ENCODE data around the gene RAB36.

The RAB36 gene

DNA sequence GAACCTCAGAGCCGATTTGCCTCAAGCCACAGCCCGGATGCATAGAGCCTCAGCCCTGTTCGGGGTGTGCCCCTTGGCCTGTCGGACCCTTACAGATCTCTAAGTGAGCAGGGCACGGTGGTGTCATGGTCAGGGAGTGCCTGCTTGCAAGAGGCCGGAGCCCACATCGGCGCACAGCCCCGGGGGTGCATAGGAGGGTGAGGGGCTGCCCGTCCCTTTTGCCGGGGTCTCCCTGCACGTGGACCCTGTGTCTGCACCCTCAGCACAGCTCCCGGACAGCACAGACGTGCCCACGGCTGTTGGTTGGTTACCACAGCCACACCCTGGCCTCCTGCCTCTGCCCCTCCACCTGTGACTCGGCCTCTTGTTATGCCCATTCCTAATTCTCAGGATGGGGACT lies 6.5 kb downstream of the RAB36 start:
- H3K27ac ChIP-seq: no peak overlapping the region
- no peak for TF ChIP-seq ZFX (IDR thresholded peaks at IDR 0.05; ENCODE audit: borderline replicate concordance)
- TF ChIP-seq, protein P1, sequence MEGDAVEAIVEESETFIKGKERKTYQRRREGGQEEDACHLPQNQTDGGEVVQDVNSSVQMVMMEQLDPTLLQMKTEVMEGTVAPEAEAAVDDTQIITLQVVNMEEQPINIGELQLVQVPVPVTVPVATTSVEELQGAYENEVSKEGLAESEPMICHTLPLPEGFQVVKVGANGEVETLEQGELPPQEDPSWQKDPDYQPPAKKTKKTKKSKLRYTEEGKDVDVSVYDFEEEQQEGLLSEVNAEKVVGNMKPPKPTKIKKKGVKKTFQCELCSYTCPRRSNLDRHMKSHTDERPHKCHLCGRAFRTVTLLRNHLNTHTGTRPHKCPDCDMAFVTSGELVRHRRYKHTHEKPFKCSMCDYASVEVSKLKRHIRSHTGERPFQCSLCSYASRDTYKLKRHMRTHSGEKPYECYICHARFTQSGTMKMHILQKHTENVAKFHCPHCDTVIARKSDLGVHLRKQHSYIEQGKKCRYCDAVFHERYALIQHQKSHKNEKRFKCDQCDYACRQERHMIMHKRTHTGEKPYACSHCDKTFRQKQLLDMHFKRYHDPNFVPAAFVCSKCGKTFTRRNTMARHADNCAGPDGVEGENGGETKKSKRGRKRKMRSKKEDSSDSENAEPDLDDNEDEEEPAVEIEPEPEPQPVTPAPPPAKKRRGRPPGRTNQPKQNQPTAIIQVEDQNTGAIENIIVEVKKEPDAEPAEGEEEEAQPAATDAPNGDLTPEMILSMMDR (IDR thresholded peaks at IDR 0.05): no peak

- no peak overlapping the region for H3K27ac ChIP-seq
Observed at GRCh38 chr22:23152238-23153114, 7.2 kb downstream of the RAB36 start.

DNA sequence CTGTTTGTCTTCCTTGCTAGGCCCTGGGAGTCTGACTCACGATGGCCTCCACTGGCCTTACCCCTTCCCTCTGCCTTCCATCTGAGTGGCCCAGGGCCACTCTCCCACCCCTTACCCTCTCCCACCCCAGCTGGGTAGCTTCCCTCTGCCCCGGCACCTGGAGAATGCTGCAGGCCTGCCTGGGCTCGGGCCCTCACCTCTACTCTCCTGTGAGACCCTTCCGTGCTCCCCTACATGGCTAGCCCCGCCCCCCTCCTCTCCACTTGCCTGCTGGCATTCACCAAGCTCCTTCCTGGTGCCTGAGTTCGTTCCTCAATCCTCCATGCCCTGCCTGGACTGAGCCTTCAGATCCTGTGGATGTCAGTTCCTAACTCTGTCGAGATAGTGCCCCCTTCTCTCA lies 8.7 kb downstream of the RAB36 start:
- no peak for TF ChIP-seq ZFX (IDR thresholded peaks at IDR 0.05; ENCODE audit: borderline replicate concordance)
- TF ChIP-seq, protein P1 (IDR thresholded peaks at IDR 0.05): no peak
- no peak overlapping the region for H3K27ac ChIP-seq

More at GRCh38 chr22:23152238-23153114, 7.2 kb downstream of the RAB36 start:
- TF ChIP-seq ZFX (IDR thresholded peaks at IDR 0.05; ENCODE audit: borderline replicate concordance): no peak
- TF ChIP-seq, protein P1 (IDR thresholded peaks at IDR 0.05): no peak

GRCh38 chr22:23154461-23154860 lies 9.2 kb downstream of the RAB36 start:
- no peak for TF ChIP-seq ZFX (IDR thresholded peaks at IDR 0.05; ENCODE audit: borderline replicate concordance)
- TF ChIP-seq, protein P1 (IDR thresholded peaks at IDR 0.05): no peak
- H3K27ac ChIP-seq: no peak overlapping the region

DNA sequence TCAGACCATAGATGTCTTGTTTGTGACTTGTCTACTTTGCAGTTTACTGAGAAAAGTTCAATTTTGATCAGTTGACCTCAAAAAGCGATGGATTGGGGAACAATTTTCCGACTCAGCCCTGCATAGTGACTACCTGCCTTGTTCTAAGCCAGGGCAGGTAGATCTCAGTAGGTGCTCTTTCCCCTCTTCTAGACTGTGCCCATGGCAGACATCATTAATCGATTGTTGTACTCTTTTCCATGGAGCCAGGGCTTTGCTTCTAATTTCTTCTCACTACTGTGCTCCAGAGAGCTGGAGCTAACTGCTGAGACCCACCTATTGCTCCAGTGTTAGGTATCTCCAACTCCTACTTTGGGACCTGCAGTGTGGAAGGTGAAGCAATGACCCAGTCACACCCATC lies 9.9 kb downstream of the RAB36 start:
- TF ChIP-seq ZFX (IDR thresholded peaks at IDR 0.05; ENCODE audit: borderline replicate concordance): no peak
- TF ChIP-seq, protein P1 (IDR thresholded peaks at IDR 0.05): no peak
- H3K27ac ChIP-seq: no peak overlapping the region

DNA sequence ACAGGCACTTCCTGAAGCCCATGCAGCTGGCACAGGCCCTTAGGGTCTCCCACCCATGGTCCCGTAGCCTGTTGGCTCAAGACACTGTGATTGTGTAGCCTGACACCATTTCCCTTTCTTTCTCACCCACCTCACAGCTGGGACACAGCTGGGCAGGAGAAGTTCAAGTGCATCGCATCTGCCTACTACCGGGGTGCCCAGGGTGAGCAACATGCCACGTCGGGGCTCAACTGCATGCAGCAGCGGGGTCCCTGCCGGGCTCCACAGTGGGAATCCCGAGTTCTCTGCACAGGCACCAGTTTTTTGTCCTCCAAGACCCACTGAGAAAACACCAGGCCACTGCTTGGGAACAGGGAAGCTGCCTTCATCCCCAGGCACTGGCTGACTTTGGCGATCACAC lies 10.6 kb downstream of the RAB36 start:
- TF ChIP-seq ZFX (IDR thresholded peaks at IDR 0.05; ENCODE audit: borderline replicate concordance): no peak
- TF ChIP-seq, protein P1 (IDR thresholded peaks at IDR 0.05): no peak
- H3K27ac ChIP-seq: no peak overlapping the region

DNA sequence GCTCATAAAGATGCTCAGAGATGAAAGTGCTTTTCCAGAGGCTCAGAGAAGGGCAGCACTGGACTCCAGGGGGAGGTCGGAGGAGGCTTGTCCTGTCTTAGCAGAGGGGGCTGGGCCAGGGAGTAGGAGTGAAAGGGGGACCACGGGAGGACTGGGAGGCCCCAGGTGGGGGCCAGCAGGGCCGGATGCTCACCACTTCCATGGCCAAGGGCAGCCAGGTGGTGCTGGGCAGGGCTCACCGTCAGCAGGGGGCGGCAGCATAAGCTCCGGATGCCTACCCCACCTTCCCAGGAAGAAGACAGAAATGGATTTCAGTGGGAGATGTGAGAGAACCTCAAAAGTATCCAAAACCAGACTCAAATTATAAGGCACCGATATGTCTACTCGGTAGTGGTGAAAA lies 11.0 kb downstream of the RAB36 start:
- no peak overlapping the region for H3K27ac ChIP-seq
- TF ChIP-seq, protein P1 (IDR thresholded peaks at IDR 0.05): no peak; the same call in 1 of the 2 replicates
- no peak for TF ChIP-seq ZFX (IDR thresholded peaks at IDR 0.05; ENCODE audit: borderline replicate concordance)
